HCT116 (cell line): Measurements from ENCODE around the gene KRT36. TPM values are rescaled to one million over a fixed set of nuclear protein-coding genes. Genes with fewer than 3 reads are reported as not detected.

Experiments used
- ATAC-seq: fragments of 200-7000 bp; cut with Tn5 transposase; 2 replicates; pipeline ENCODE4 v1.9.1; 2020; ENCODE audit warnings: mild to moderate bottlenecking, moderate library complexity
- BruUV-seq: library from RNA; stranded (reverse); fragments of 400-500 nt; replicated peaks from 2 replicates; lab custom pipeline; 2021; lab: Mats Ljungman, UMichigan
- CTCF ChIA-PET: fragments of 300-600 bp; sonication (Branson Sonifier 250); formaldehyde crosslinking; loops from one replicate; lab custom pipeline; 2021; ENCODE audit warnings: antibody characterized with exemption; lab: Charles Lee
- POLR2A ChIA-PET: fragments of 300-600, 350-600 bp; sonication (Branson Sonifier 250); formaldehyde crosslinking; loops from one replicate; lab custom pipeline; 2021; ENCODE audit warnings: antibody characterized with exemption; lab: Charles Lee
- RAD21 ChIA-PET, 2 experiments: fragments of 300-600 bp; sonication (Branson Sonifier 250); formaldehyde crosslinking; loops; one replicate each; lab custom pipeline; 2023; ENCODE audit warnings: low total read pairs in 2 of 2; ENCODE audit not compliant: uncharacterized antibody in 2 of 2, unreplicated experiment in 2 of 2, low non-redundant PET in 1 of 2; lab: Charles Lee
- DNase-seq: peaks from one replicate; pipeline ENCODE4 v3.0.0-alpha.2; 2010; ENCODE audit warnings: low read depth, low spot score
- H2AFZ ChIP-seq: fragments of 200-600 bp; shearing (Covaris generic), sonication (generic); 2 replicates; pipeline ENCODE4 v1.6.1; 2017; ENCODE audit warnings: low read depth, mixed run types, mixed read lengths, antibody characterized with exemption, low read length; ENCODE audit not compliant: poor library complexity, severe bottlenecking
- H3K27ac ChIP-seq: 2 replicates; pipeline ENCODE4 v1.5.1; 2012; ENCODE audit warnings: low read depth, low read length
- H3K27me3 ChIP-seq: fragments of 200-600 bp; sonication (generic); 2 replicates; pipeline ENCODE4 v1.6.1; 2016; ENCODE audit warnings: mixed run types, low read length, mixed read lengths; ENCODE audit not compliant: insufficient read depth
- H3K36me3 ChIP-seq, 2 experiments: fragments of 200-500 bp in 1 of 2; fragments of 200-600 bp in 1 of 2; sonication (Bioruptor generic) in 1 of 2; sonication (generic) in 1 of 2; 2 replicates each; pipeline versions ENCODE4 v1.5.1 to v1.6.1; 2014 to 2016; ENCODE audit warnings: low read length in 2 of 2, inconsistent platforms in 1 of 2, mixed read lengths in 1 of 2, mixed run types in 1 of 2; ENCODE audit not compliant: insufficient read depth in 2 of 2, control insufficient read depth in 1 of 2
- H3K4me1 ChIP-seq, 2 experiments: fragments of 200-600 bp in 1 of 2; sonication (generic) in 1 of 2; 2 replicates each; pipeline versions ENCODE4 v1.5.1 to v1.6.1; 2012 to 2017; ENCODE audit warnings: low read length in 2 of 2, inconsistent platforms in 1 of 2, mild to moderate bottlenecking in 1 of 2, mixed read lengths in 1 of 2, mixed run types in 1 of 2, moderate library complexity in 1 of 2; ENCODE audit not compliant: insufficient read depth in 2 of 2, control insufficient read depth in 1 of 2
- H3K4me2 ChIP-seq: fragments of 200-600 bp; sonication (generic); 2 replicates; pipeline ENCODE4 v1.6.1; 2017; ENCODE audit warnings: mixed run types, low read length, mixed read lengths
- H3K4me3 ChIP-seq, 2 experiments: fragments of 200-600 bp in 1 of 2; sonication (generic) in 1 of 2; replicated peaks in 1 of 2; 2 replicates each; pipeline ENCODE4 v1.5.1; 2011 to 2016; ENCODE audit warnings: low read length in 2 of 2, control low read depth in 1 of 2, low read depth in 1 of 2, mild to moderate bottlenecking in 1 of 2, mixed read lengths in 1 of 2, mixed run types in 1 of 2
- H3K79me2 ChIP-seq: fragments of 200-600 bp; sonication (generic); 2 replicates; pipeline ENCODE4 v1.6.1; 2017; ENCODE audit warnings: mild to moderate bottlenecking, mixed run types, low read length, moderate library complexity, mixed read lengths; ENCODE audit not compliant: insufficient read depth
- H3K9ac ChIP-seq: fragments of 200-600 bp; sonication (generic); 2 replicates; pipeline ENCODE4 v1.6.1; 2016; ENCODE audit warnings: low read length, mixed read lengths
- H3K9me2 ChIP-seq: fragments of 200-600 bp; sonication (generic), shearing (Covaris generic); 2 replicates; pipeline ENCODE4 v1.6.1; 2017; ENCODE audit warnings: mixed run types, mild to moderate bottlenecking, moderate library complexity; ENCODE audit not compliant: insufficient read depth
- H3K9me3 ChIP-seq, 2 experiments: fragments of 200-500 bp in 1 of 2; fragments of 200-600 bp in 1 of 2; sonication (Bioruptor generic) in 1 of 2; sonication (generic) in 1 of 2; 2 replicates each; pipeline ENCODE4 v1.6.1; 2014 to 2017; ENCODE audit warnings: low read length in 2 of 2, mixed read lengths in 2 of 2, inconsistent platforms in 1 of 2, low read depth in 1 of 2, mild to moderate bottlenecking in 1 of 2, mixed run types in 1 of 2, moderate library complexity in 1 of 2; ENCODE audit not compliant: control insufficient read depth in 1 of 2, insufficient read depth in 1 of 2
- H4K20me1 ChIP-seq: fragments of 200-600 bp; sonication (generic), shearing (Covaris generic); 2 replicates; pipeline ENCODE4 v1.6.1; 2017; ENCODE audit warnings: mixed run types, mild to moderate bottlenecking, moderate library complexity; ENCODE audit not compliant: insufficient read depth
- JUND ChIP-seq: IDR thresholded peaks from 2 replicates; pipeline ENCODE4 v1.6.1; 2012
- MAX ChIP-seq: IDR thresholded peaks from 2 replicates; pipeline ENCODE4 v1.6.1; 2012
- POLR2A ChIP-seq: IDR thresholded peaks from 2 replicates; pipeline ENCODE4 v1.7.0; 2011; ENCODE audit warnings: borderline replicate concordance; ENCODE audit not compliant: insufficient read depth, insufficient read length; ENCODE audit errors: extremely low read depth
- REST ChIP-seq: IDR thresholded peaks from 2 replicates; pipeline ENCODE4 v1.6.1; 2012; ENCODE audit warnings: low read depth
- SIN3A ChIP-seq: IDR thresholded peaks from 2 replicates; pipeline ENCODE4 v1.6.1; 2012; ENCODE audit warnings: low read depth
- ZBTB33 ChIP-seq: IDR thresholded peaks from 2 replicates; pipeline ENCODE4 v1.6.1; 2011; ENCODE audit warnings: mild to moderate bottlenecking, low read length, moderate library complexity; ENCODE audit not compliant: insufficient replicate concordance; ENCODE audit errors: extremely low read depth
- intact Hi-C: fragments of 100-400 bp; cut with micrococcal nuclease; formaldehyde crosslinking; loops from 2 replicates; pipeline ENCODE4 v1.10.0; 2022
- total RNA-seq: library from RNA; stranded (reverse); gene quantifications from one replicate; pipeline ENCODE4 v1.2.1, GENCODE V29; 2021; ENCODE audit not compliant: unreplicated experiment

Gene KRT36
- total RNA-seq, 1 experiment from 2014 or later: not detected

GRCh38 chr17:41440531-41441033 lies 49.1 kb downstream of the KRT36 start, which contains the start of gene KRT38:
Gene KRT38 (minus strand): TSS chr17:41440983. CDS start chr17:41440921, 62 bp downstream.
- H4K20me1 ChIP-seq: no peaks in the 10 kb centered on the region
- RAD21 ChIA-PET: no interaction called here
- H3K79me2 ChIP-seq: no peaks in the 10 kb centered on the region
- H2AFZ ChIP-seq: no peak within 1 kb of the TSS
- TF ChIP-seq MAX (no peak), SIN3A (no peak), POLR2A (no peak), REST (no peak), JUND (no peak), ZBTB33 (no peak)
- no peaks in the 10 kb centered on the region for H3K27me3 ChIP-seq
- no TSS peak for BruUV-seq
- no peak within 1 kb of the TSS for H3K27ac ChIP-seq
- intact Hi-C loops: no loop called here
- no peak within 1 kb of the TSS for H3K9ac ChIP-seq
- no peak within 1 kb of the TSS for H3K4me3 ChIP-seq
- H3K9me2 ChIP-seq: no peaks in the 10 kb centered on the region
- POLR2A ChIA-PET: no interaction called here
- ATAC-seq: no peak
- no peaks in the 10 kb centered on the region for H3K9me3 ChIP-seq
- H3K4me2 ChIP-seq: no peak within 1 kb of the TSS
- H3K4me1 ChIP-seq: no peaks in the 10 kb centered on the region
- DNase-seq: no peak
- CTCF ChIA-PET: no interaction called here
- H3K36me3 ChIP-seq: no peaks in the 10 kb centered on the region
